LHCN-M2 (cell line): ENCODE results near the gene CACNA1E. TPM values are rescaled to one million over a fixed set of nuclear protein-coding genes. Genes with fewer than 3 reads are reported as not detected.

Source experiments
- DNase-seq: peaks from one replicate; pipeline ENCODE4 v3.0.0-alpha.2; 2012; ENCODE audit warnings: low read depth
- polyA plus RNA-seq: library from polyadenylated mRNA; unstranded; fragments of >200 nt; gene quantifications from one replicate; pipeline ENCODE4 v1.2.1, GENCODE V29; 2012; ENCODE audit warnings: missing spikeins
- total RNA-seq: library from RNA; depleted of rRNA; stranded (reverse); fragments of >200 nt; gene quantifications from 2 replicates; pipeline ENCODE4 v1.2.3, GENCODE V29; 2014; rRNA removed

CACNA1E gene
- not detected in 2 replicates for total RNA-seq
- polyA plus RNA-seq = not detected

GRCh38 chr1:181483285-181484195 is at the start of gene CACNA1E:
CACNA1E (plus strand) TSS chr1:181483517; CDS start chr1:181483745, 228 bp downstream.
- DNase-seq = no peak

- DNase-seq = no peak
Observed at GRCh38 chr1:181433931-181434330, 49.4 kb upstream of the CACNA1E start.

GRCh38 chr1:181438013-181438412 is 45.3 kb upstream of the CACNA1E start:
- DNase-seq = no peak

GRCh38 chr1:181440510-181440909 is 42.8 kb upstream of the CACNA1E start:
- no peak for DNase-seq

- DNase-seq = no peak
Observed at GRCh38 chr1:181442181-181442525, 41.2 kb upstream of the CACNA1E start.

- no peak for DNase-seq
Observed at GRCh38 chr1:181443231-181443853, 40.0 kb upstream of the CACNA1E start.

- DNase-seq = no peak
Observed at GRCh38 chr1:181445436-181445835, 37.9 kb upstream of the CACNA1E start.

- DNase-seq = no peak
Observed at GRCh38 chr1:181448461-181448860, 34.9 kb upstream of the CACNA1E start.

GRCh38 chr1:181451661-181452230 is 31.6 kb upstream of the CACNA1E start:
- no peak for DNase-seq

- no peak for DNase-seq
Observed at GRCh38 chr1:181452746-181453145, 30.6 kb upstream of the CACNA1E start.

- DNase-seq = no peak
Observed at GRCh38 chr1:181453541-181454201, 29.6 kb upstream of the CACNA1E start.

GRCh38 chr1:181456551-181456950 is 26.8 kb upstream of the CACNA1E start:
- DNase-seq = no peak

GRCh38 chr1:181458419-181458818 is 24.9 kb upstream of the CACNA1E start:
- DNase-seq = no peak

GRCh38 chr1:181459067-181459466 is 24.2 kb upstream of the CACNA1E start:
- DNase-seq = no peak

GRCh38 chr1:181469829-181470228 is 13.5 kb upstream of the CACNA1E start:
- peak; percentile 31 for DNase-seq

- DNase-seq = no peak
Observed at GRCh38 chr1:181475580-181475979, 7.7 kb upstream of the CACNA1E start.

- no peak for DNase-seq
Observed at GRCh38 chr1:181476581-181476980, 6.7 kb upstream of the CACNA1E start.

GRCh38 chr1:181478306-181478705 is 5.0 kb upstream of the CACNA1E start:
- DNase-seq = no peak

GRCh38 chr1:181479137-181479745 is 4.1 kb upstream of the CACNA1E start:
- DNase-seq = peak; percentile 54

GRCh38 chr1:181482001-181482430 is 1.3 kb upstream of the CACNA1E start:
- DNase-seq = no peak

- DNase-seq = no peak
Observed at GRCh38 chr1:181482521-181483284, 614 bp upstream of the CACNA1E start.
